Glomerular visceral epithelial cell (primary cell): Measurements from ENCODE around the gene ORC6.
"Not testable (repeated sequence)": the region's sequence is repeated elsewhere in the genome, so short reads cannot be mapped to it uniquely, and the experiment has no call there.

Experiments
- DNase-seq: peaks from one replicate; pipeline ENCODE4 v3.0.0-alpha.2; 2016; ENCODE audit errors: extremely low spot score

The ORC6 gene, protein sequence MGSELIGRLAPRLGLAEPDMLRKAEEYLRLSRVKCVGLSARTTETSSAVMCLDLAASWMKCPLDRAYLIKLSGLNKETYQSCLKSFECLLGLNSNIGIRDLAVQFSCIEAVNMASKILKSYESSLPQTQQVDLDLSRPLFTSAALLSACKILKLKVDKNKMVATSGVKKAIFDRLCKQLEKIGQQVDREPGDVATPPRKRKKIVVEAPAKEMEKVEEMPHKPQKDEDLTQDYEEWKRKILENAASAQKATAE

DNA sequence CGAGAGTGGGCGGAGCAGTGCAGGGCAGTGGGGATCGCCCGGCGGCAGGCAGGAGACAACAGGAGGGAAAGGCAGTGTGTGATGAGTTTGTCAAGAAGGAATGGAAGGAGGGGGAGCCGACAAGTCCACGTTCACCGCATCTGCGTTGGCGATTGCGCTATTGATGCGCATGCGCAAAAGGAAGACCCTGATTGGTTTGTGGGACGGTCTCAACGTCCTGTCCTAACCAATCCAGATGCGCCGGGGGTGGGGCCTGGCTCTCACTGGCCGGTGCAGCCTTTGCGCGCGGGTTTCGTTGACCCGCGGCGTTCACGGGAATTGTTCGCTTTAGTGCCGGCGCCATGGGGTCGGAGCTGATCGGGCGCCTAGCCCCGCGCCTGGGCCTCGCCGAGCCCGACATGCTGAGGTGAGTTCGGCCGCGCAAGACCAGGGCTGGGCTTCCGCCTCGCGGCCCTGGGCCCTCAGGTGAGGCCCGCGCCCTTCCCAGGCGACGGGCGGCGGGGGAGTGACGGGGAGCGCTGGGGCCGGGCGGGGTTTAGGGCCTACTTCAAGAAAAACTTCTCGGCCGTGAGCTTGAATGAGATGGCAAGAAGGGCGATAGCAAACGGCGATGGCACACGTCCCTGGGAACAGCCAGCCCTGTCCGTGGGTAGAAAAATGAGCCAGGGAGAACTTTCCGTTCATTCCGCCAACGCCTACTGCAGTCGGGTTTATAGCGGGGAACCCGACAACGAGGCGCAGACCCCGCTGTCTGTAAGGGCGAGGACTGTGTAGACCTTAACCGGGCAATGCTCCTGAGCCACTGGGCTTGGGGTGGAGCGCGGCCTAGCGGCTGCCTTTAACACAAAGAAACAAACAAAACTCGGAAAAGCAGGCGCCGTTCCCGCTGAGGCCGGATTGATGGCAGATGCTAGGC lies at the start of gene ORC6:
ORC6 (plus strand) TSS at position 295 of the 916 bp plus-strand sequence; CDS start at position 342, 47 bp downstream.
- DNase-seq: peak; percentile 94

DNA sequence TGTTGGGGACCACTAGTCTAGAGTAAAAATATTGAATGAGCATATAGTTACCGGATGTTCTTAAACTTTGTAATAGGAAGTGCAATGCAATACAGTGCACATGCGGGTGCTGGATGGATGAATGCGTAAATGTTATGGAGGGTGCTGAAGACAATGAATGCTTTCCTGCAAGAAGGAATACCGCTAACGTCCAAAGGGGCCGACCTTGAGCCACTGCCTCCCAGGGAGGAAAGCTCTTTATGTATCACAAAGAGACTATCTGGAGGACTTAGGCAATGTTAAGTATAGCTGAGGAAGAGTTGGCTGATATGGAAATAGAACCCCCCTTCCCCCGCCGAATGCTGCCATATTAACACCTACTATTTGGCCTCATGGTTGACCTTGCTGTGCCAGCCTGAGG lies 40.8 kb upstream of the ORC6 start:
- no peak for DNase-seq

DNA sequence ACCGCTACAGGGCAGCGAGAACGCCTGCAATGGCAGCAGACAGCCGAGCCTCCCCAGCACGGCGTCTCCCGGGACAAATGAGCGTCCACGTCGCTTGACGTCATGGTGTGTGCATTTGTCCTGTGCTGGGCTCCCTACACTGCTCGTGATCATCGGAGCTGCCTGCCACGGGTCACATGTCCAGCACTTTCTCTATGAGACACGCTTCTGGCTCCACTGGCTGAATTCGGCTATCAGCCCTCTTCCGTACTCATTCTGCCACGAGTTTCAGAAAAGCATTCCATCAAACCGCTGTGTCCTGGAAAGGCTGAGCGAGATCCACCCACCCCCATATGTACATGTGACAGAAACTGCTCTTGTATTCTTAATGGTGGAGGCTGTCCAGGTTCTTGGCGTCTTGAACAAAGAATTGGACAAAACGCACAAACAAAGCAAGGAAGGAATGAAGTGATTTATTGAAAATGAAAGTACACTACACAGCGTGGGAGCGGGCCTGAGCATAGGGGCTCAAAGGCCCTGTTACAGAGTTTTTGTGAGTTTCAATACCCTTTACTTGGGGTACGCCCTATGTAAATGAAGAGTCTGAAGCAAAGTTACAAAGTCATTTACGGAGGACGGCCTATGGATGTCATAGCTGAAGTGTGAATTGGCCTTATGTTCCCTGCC lies 39.7 kb upstream of the ORC6 start:
- no peak for DNase-seq

DNA sequence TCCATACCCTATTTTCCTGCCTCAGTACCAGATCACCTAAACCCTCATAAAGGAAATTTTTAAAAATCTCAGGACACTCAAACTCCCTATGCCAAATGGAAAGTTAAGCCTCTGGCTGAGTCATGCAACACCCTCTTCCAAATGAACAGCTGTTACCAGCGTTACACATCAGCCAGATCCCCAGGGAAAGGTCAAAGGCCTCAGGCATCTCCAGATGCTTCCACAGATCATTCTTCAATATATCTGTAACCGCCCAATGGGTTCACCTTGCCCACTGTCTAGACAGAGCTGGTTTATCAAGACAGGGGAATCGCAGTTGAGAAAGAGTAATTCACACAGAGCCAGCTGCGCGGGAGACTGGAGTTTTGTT lies 39.2 kb upstream of the ORC6 start:
- DNase-seq: no peak

DNA sequence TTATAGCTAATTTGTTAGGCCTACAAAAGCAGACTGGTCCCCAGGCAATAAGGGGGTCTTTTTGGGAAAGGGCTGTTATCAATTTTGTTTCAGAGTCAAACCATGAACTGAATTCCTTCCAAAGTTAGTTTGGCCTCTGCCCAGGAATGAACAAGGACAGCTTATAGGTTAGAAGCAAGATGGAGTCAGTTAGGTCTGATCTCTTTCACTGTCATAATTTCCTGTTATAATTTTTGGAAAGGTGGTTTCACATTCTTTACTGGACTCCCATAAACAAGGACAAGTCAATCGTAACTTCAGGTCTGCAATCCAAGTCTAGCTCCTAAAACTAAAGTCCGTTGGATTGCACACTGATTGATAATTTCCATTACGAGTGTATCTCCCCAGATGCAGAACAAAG lies 38.2 kb upstream of the ORC6 start:
- no peak for DNase-seq

DNA sequence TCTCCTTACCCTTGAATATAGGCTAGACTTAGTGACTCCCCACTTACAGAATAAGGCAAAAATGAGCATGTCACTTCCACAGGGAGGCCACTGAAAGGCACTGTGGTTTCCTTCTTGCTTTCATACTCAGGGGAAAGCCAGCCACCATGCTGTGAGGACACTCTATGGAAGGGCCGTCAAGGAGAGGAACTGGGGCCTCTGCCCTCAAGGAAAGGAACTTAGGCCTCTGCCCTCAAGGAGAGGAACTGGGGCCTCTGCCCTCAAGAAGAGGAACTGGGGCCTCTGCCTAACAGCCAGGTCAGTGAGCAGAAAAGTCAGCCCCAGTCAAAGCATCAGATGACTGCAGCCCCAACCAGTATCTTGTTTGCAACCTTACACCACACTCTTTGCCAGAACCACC lies 30.5 kb upstream of the ORC6 start:
- DNase-seq: no peak

DNA sequence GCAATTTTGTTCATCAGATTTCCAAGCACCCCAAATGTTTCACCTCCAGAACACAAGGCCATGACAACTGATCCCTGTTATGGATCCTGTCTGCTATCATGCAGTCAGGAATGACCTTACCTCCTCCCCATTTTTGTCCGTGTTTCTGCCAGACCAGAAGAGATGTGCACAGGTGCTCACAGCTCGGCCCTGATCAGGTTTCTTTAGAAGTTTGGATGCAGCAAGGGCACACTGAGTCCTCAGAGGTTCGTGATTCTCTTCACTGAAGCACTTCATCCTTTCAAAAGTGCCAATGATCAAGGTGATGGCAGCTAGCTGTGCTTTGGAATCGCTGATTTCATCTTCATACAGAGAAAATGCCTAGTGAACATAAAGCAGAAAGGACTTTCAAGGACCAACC lies 27.3 kb upstream of the ORC6 start:
- no peak for DNase-seq

DNA sequence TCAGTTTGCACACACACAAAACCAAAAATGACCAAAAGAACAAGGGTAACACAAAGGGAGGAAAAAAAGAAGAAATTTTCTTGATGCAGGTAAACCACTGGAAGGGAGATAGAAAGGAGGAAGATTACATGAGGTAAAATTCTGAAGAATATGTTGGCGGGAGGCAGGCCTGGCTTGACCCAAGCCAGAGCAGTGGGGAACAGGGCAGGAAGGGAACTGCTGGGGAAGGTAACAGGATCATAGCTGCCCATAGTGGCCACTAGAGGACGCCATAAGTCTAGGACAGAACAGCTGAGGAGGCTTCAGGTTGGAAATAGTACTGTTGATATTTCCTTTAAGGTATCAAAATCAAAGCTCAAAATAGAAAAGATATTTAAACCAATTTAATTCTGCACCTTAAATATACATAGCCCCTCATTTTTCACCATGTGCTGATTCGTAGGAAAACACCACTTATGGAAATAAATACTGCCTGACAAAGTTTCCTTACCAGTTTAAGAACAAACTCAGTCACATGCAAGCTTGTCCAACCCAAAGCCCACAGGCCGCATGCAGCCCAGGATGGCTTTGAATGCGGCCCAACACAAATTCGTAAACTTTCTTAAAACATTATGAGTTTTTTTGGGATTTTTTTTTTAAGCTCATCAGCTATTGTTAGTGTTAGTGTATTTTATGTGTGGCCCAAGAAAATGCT lies 16.0 kb upstream of the ORC6 start:
- peak; percentile 65 for DNase-seq

DNA sequence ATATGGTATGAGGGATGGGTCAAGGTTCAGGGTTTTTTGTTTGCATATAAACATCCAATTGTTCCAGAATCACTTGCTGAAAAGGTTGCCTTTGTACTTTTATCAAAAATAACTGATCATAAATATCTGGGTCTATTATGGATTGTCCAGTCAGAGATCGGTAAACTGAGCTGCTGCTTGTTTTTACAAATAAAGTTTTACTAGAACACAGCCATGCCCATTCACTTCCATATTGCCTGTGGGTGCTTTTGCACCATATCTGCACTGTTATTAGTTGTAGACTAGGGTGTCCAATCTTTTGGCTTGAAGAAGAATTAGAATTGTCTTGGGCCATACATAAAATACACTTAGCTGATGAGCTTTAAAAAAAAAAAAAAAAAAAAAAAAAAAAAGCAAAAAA lies 11.5 kb upstream of the ORC6 start:
- DNase-seq: not testable (repeated sequence)

DNA sequence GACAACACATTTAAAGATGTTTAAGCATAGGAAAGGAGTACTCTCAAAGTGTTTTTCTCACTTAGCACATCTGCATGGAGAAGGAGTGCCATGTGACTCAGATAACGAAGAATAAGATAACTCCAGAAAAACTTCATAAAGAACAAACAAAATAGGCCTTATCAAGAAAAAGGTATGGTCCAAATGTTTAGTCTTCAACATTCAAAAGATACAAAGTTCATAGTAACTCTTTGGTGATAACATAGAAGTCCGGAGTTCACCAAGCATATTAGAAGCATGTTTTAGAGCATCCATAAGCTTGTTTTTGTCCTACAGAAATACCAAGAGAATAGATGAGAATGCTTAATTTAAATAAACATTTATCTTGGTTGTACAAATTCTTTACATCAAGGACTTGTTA lies 7.6 kb upstream of the ORC6 start:
- DNase-seq: not testable (repeated sequence)

DNA sequence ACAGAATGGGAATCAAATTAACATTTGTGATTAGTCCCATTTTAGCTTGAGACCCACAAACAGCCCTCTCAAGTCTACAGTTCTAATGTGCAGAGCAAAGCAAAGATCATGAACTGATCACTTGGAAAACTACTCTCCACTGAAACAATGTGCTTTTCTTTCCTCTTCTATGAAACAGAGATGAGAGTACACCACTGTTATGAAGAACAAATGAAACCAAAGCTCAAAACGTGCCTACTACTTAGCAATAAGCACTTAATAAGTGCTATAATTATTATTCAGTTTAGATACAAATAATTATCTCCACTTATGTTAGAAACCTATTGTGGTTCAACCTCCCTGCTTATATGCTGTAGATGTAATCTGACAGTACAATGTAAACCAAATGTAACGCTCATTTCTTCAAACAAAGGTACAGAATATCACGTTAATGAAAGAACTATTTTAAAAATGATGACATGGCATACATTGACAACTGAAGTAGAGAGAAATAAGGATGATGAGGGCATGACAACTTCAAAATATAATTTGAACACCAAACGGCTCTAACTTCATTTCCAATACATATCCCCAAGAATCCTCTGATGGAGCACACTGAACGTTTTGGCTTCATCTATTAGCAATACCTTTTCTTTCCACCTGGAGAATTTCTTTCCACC lies 2.5 kb upstream of the ORC6 start:
- no peak for DNase-seq

DNA sequence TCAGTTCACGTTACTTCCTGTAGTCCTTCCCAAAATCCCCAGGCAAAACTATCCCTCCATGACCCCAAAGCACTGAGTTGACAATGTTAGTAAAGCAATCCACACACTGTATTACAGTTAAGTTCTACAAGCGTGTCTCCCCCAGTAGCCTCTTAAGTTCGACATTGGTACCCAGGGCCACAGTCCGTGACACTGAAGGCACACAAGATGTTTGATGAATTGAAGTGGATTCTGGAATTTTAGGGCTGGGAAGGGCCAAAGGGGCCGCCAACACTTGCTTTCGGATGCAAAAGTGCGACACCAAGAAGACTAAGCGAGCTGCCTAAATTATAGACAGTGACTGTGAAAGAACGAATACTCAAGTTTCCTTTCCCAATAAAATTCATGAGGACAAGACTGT lies 2.0 kb upstream of the ORC6 start:
- no peak for DNase-seq

DNA sequence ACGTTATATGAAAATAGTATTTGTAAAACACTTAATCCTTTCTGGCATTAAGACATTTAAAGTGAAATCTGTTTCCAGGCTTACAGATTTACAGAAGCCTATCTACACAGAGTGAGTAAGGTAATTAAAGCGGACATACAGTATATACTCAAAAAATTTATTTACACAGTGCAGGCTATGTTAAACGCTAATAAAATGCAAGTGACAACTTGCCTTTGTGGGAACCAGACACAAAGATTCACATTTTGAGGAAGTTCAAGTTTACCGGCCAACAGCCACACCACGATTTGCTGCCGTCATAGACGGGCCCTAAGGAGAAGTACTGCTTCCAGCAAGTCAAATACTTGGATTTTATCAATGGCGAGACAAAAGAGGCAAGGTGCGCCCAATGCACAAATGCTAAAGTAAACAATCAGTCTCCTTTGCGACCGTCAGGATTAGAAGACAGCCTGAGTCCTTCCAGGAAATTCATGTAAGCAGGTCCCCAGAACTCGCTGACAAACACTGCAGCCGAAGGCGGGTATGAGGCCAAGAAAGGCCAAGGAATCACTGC lies 1.3 kb upstream of the ORC6 start:
- no peak for DNase-seq

DNA sequence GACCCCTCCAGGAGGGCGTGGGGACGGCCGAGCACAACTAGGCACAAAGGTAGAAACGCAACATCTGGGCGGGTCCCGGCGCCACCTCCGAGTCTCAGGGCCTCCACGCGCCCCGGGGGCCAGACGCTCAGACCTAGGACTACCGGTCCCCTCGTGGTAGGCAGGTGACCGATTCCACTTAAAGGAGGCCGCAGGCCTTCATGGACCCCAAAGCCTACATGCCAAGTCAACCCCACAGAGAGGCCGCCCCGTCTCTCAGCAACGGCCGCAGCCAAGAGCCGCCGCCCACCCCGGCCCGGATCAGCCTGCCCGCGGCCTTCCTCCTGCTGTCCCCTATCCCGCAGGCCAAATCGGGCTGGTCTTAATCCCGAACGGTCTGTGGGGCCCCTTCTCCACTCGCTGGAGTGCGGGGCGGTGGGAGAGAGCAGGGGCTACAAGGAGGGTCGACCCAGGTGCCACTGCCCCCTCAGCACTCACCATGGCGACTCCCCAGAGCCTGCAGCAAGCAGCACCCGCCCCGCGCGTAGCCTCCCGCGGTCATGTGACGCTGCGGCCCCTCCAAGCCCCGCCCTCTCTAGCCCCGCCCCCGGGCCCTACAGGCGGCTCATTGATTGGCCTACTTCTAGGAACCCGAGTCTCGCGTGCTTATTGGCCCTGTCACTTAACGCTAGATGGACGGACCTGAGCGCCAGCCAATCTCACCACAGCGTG lies 650 bp upstream of the ORC6 start, which contains the start of gene VPS35:
VPS35 (minus strand) TSS at position 525 of the 711 bp plus-strand sequence; CDS start at position 480, 45 bp downstream.
- DNase-seq: peak; percentile 98

DNA sequence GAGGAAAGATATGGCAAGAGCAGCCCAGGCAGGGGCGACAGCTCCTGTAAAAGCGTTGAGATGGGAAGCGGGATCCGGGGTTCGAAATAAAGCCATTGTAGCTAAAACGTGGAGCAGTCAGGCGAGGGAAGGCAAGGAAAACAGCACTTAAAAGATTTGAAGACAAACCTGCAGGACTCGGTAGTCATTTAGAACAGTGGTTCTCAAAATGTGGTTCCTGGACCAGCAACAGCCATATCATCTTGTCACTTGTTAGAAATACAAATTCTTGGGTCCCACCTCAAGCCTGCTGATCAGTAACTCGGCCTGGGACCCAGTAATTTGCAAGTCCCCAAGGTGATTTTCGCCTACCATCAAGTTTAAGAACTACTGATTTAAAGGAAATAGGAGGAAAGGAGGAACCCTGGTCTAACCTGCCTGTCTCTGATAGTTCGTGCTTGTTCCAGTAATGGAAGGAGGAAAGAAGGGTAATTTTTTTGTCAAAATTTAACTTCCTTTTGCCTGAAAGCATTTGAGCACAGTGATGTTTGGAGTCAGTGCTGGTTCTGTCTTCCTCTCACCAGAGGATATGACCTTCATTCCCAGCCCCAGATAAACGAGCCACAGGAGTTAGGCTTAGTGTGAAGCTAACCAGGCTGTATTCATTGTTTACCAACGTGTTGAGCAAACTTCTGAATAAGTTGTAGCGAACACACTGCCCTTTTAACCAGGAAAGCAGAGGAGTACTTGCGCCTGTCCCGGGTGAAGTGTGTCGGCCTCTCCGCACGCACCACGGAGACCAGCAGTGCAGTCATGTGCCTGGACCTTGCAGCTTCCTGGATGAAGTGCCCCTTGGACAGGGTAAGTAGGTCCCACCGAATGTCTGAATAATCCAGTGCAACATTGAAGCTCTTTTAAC lies 1.1 kb downstream of the ORC6 start:
- no peak for DNase-seq

DNA sequence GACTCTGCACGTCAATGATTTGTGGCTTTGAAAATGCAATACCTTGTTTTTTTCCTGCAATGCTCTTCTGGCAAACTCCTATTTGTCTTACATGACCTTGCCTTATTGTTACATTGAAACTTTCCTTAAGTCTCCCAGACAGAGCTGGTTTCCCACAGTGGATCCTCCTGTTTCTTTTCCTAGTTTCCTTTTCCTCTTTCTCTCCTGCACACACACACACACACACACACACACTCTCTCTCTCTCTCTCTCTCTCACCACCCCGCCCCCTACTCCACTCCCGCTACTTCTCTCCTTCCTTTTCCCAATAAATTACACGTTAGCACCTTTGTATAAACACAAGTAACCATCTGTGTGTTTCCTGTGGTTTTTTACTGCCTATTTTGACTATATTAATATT lies 2.3 kb downstream of the ORC6 start:
- peak; percentile 8 for DNase-seq

DNA sequence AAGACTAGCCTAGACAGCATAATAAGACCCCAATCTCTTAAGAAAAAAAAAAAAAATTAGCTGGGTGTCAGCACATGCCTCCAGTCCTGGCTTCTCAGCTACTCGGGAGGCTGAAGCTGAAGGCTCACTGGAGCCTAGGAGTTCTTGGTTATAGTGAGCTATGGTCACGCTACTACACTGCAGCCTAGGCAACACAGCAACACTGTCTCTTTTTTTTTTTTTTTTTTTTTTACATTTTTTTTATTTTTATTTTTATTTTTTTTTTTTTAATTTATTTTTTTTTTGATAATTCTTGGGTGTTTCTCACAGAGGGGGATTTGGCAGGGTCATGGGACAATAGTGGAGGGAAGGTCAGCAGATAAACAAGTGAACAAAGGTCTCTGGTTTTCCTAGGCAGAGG lies 4.1 kb downstream of the ORC6 start:
- DNase-seq: no peak

DNA sequence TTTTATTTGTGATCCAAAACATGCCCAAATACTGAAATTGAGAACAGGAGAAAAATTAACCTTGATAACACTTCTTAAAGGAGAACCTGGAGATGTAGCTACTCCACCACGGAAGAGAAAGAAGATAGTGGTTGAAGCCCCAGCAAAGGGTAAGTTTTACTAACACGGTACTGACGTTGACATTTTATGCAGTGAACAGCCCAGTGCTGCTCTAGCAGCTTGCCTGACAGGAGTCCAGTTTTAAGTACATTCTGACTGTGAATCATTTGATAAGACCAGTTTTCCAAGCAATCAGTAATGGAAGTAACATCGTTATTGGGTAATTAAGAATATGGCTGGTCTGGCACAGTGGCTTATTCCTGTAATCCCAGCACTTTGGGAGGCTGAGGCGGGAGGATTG lies 6.5 kb downstream of the ORC6 start:
- no peak for DNase-seq

DNA sequence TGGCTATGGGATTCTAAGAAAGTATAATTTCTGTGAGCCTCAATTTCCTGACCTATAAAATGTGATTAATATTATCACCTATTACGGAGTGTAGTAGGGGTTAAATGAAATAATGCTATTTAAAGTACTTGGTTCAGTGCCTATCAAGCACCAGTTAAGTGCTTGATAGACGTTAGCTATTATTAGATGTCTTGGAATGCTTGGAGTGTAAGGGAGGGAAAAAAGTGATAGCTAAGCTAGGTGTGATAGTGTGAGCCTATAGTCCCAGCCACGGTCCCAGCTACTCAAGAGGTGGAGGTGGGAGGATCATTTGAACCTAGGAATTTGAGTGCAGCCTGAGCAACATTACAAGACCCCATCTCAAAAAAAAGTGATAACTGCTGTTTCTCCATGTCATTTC lies 7.5 kb downstream of the ORC6 start:
- DNase-seq: no peak
